Natural killer cell treated with Interleukin-12 subunit alpha and Interleukin-12 subunit beta and Interleukin-15 and Interleukin-18, amount 100 ng/mL, for 72 hours (primary cell): ENCODE results near the gene BEST2. TPM values are rescaled to one million over a fixed set of nuclear protein-coding genes. Genes with fewer than 3 reads are reported as not detected.
"Not testable (repeated sequence)": the region's sequence is repeated elsewhere in the genome, so short reads cannot be mapped to it uniquely, and the experiment has no call there.

Experiments
- ATAC-seq, 2 donors: fragments of 150-1000 bp; cut with Tn5 transposase in 1 of 2; sonication (Bioruptor Pico), chemical (Tn5 transposase) in 1 of 2; 2 replicates each; pipeline ENCODE4 v1.10.0; 2021
- DNase-seq: peaks from one replicate; pipeline ENCODE4 v3.0.0; 2022; ENCODE audit warnings: low spot score
- H3K27ac Mint-ChIP-seq, 2 donors: 1 replicate in 1 of 2; 2 replicates in 1 of 2; pipeline ENCODE4 v1.8.0; 2022; ENCODE audit warnings: mixed read lengths in 2 of 2, mild to moderate bottlenecking in 1 of 2, moderate library complexity in 1 of 2
- H3K27me3 Mint-ChIP-seq, 2 donors: 1 replicate in 1 of 2; 2 replicates in 1 of 2; pipeline ENCODE4 v1.8.0; 2022; ENCODE audit warnings: mixed read lengths in 2 of 2
- H3K36me3 Mint-ChIP-seq: one replicate; pipeline ENCODE4 v1.8.0; 2022; ENCODE audit warnings: mixed read lengths
- H3K4me1 Mint-ChIP-seq, 2 donors: 1 replicate in 1 of 2; 2 replicates in 1 of 2; pipeline ENCODE4 v1.8.0; 2022; ENCODE audit warnings: low read depth in 2 of 2, mixed read lengths in 2 of 2, mild to moderate bottlenecking in 1 of 2
- H3K4me3 Mint-ChIP-seq: one replicate; pipeline ENCODE4 v1.8.0; 2022; ENCODE audit warnings: mixed read lengths
- H3K9me3 Mint-ChIP-seq: 2 replicates; pipeline ENCODE4 v1.8.0; 2022; ENCODE audit warnings: mixed read lengths
- total RNA-seq, 2 donors: library from RNA; stranded (reverse); gene quantifications; one replicate each; pipeline ENCODE4 v1.2.3, GENCODE V29; 2022

BEST2 gene
- not detected for total RNA-seq

DNA sequence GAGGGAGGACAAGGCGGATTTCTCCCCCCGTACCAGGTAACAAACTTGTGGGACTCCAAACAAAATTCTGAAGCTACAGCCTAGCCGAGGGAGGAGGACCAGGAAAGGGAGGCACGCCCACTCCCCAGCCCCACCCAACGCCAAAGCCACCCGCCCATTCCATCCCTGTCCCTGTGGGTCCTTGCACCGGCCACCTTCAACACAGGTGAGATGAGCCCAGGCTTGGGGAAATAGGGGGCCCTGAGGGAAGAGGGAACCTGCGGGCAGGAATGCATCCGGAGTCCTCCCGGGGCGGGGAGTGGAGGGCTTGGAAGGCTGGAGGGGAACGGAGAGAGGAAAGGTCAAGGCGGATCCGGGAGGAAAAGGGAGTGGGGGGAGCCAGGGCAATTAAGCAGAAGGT is at the start of gene BEST2:
TSS of gene BEST2 (plus strand) at position 157 of the 400 bp plus-strand sequence. CDS start 802 bp downstream, outside the sequence.
- no peak within 1 kb of the TSS for H3K4me3 Mint-ChIP-seq
- H3K9me3 Mint-ChIP-seq = no peaks in the 10 kb centered on the region
- peaks cover 8 to 22% of the 10 kb centered on the region in 2 donors for H3K27me3 Mint-ChIP-seq
- DNase-seq = no peak
- H3K27ac Mint-ChIP-seq = no peak within 1 kb of the TSS
- H3K4me1 Mint-ChIP-seq = peaks cover 9 to 11% of the 10 kb centered on the region in 2 donors
- peaks cover 12% of the 10 kb centered on the region for H3K36me3 Mint-ChIP-seq
- no peak for ATAC-seq

DNA sequence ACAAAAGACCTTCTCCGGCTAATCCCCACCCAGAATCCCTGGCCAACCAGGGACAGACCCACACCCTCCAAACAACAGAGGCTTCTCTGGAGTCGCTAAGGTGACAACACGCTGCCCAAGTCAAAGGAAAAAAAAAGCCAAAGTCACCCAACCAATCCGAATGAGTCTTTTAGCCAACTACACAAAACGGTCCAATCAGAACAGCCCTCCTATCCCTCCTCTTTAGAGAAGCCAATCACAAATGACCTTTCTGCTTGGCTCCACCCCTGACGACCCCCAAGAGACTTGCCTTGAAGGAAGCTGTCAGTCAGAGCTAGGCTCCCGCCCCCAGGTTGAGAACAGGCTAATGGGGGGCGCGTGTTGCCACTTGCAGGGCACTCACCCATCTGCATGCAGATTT is 48.5 kb upstream of the BEST2 start:
- DNase-seq (no peak), ATAC-seq (peak in 1 of 2 donors; percentile 33)
- H3K27ac Mint-ChIP-seq = no peak overlapping the region
- H3K27me3 Mint-ChIP-seq = no peaks in the 10 kb centered on the region
- peaks cover 9% of the 10 kb centered on the region for H3K36me3 Mint-ChIP-seq
- H3K4me1 Mint-ChIP-seq = peaks cover 3 to 8% of the 10 kb centered on the region in 2 donors
- no peaks in the 10 kb centered on the region for H3K9me3 Mint-ChIP-seq
- H3K4me3 Mint-ChIP-seq = no peak overlapping the region

DNA sequence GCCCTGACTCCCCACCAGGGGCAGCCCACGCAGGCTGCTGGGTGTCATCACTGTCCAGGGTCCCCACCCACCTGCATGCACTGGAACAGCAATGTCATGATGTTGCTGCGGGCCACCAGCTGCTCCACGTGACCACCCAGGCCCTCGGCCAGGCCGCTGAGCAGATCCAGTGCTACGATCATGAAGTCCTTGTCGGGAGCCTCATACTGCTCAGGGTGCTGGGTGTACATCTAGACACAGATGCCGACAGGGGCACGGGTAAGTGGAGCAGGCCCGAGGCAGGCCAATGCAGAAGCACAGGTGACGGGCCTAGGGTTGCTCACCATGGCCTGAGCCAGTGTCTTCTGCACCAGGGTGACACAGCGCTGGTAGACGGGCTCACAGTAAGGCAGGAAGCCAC is 46.4 kb upstream of the BEST2 start:
- H3K4me1 Mint-ChIP-seq = peaks cover 0 to 3% of the 10 kb centered on the region in 2 donors
- H3K27ac Mint-ChIP-seq = no peak overlapping the region

DNA sequence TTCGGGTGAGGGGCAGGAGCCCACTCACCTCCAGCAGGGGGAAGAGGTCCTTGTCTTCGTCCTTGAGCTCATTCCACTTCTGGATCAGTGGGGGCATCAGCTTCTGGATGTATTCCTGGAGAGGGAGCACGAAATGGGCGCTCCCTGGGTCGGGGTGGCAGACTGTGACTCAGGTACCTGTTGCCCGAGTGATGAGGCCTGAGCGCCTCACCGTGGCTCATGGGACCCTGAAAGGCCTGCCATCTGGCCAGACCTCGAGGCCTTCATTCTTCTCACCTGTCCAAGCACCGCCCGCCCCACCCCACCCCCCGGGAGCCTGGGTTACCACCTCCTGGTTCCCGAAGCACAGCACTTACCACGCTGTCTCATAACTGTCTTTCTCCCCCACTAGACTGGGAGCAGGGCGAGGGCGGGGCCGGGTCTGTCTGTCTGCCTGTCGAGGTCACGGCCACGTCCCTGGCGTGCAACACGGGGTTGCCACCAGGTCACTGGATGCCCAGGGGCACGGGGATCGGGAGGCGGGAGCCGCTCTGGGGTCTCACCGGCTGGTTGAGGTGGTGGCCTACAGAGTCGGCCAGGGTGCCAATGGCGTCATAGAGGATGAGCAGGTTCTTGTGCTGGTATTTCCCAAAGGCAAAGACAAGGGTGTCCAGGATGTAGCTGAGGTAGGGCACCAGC is 45.8 kb upstream of the BEST2 start:
- Mint-ChIP-seq H3K4me1 (peaks cover 0 to 3% of the 10 kb centered on the region in 2 donors), H3K27ac (no peak overlapping the region), H3K27me3 (no peaks in the 10 kb centered on the region), H3K9me3 (no peaks in the 10 kb centered on the region), H3K4me3 (no peak overlapping the region), H3K36me3 (peaks cover 5% of the 10 kb centered on the region)
- peak in 1 of 2 donors; percentile 15 for ATAC-seq
- no peak for DNase-seq

More for the DNA sequence above, 46.4 kb upstream of the BEST2 start:
- DNase-seq (no peak), ATAC-seq (peak; percentile 15 to 29)
- Mint-ChIP-seq H3K27me3 (no peaks in the 10 kb centered on the region), H3K4me3 (no peak overlapping the region), H3K36me3 (peaks cover 5% of the 10 kb centered on the region), H3K9me3 (no peaks in the 10 kb centered on the region)

DNA sequence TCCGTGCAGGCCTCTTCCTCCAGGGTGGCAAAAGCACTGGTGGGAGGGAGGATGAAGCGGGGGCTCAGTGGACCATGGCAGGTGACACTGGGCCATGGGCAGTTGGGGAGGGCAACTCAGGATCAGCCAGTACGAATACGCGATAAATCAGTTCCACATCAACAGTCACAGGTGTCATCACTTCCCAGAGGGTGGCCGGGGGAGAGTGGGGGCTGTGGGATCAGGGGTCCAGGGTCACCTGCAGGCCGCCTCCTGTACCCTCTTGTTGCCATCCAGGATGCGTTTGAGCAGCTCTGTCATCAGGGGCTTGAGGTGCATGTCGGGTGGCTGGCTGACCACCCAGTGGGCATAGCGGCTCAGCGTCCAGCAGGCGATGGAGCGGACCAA is 45.3 kb upstream of the BEST2 start:
- ATAC-seq = no peak
- Mint-ChIP-seq H3K4me1 (peaks cover 0 to 3% of the 10 kb centered on the region in 2 donors), H3K4me3 (no peak overlapping the region), H3K27ac (no peak overlapping the region), H3K27me3 (no peaks in the 10 kb centered on the region), H3K9me3 (no peaks in the 10 kb centered on the region), H3K36me3 (peaks cover 5% of the 10 kb centered on the region)
- no peak for DNase-seq

DNA sequence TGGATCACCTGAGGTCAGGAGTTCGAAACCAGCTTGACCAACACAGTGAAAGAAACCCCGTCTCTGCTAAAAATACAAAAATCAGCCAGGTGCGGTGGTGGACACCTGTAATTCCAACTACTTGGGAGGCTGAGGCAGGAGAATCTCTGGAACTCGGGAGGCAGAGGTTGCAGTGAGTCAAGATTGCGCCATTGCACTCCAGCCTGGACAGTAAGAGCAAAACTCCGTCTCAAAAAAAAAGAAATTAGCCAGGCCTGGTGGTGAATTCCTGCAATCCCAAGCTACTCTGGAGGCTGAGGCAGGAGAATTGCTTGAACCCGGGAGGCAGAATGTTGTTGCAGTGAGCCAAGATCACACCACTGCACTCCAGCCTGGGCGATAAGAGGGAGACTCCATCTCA is 43.0 kb upstream of the BEST2 start:
- DNase-seq (no peak), ATAC-seq (no peak)
- no peak overlapping the region for H3K27ac Mint-ChIP-seq
- H3K4me1 Mint-ChIP-seq = peaks cover 0 to 5% of the 10 kb centered on the region in 2 donors
- H3K4me3 Mint-ChIP-seq = no peak overlapping the region
- H3K27me3 Mint-ChIP-seq = no peaks in the 10 kb centered on the region
- no peaks in the 10 kb centered on the region for H3K36me3 Mint-ChIP-seq
- no peaks in the 10 kb centered on the region for H3K9me3 Mint-ChIP-seq

DNA sequence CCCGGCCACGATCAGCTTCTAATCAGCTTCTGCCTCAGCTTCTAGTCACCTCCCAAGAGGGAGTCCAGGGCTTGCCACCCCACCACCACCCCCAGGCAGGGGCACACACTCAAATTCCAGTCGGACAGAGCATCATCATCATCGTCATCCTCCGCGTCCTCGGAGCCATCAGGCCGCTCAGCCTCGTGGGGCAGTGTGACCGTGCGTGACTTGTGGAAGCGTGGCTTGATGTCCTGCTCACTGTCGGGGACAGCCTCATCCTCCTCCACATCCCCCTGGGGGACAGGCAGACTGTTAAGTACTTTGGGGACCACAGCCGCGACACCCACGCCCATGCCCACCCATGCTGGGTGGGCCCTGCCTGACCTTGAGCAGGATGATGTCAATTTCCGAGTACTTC is 40.4 kb upstream of the BEST2 start:
- Mint-ChIP-seq H3K27me3 (no peaks in the 10 kb centered on the region), H3K36me3 (no peaks in the 10 kb centered on the region), H3K4me1 (peaks cover 0 to 5% of the 10 kb centered on the region in 2 donors), H3K27ac (no peak overlapping the region), H3K4me3 (no peak overlapping the region), H3K9me3 (no peaks in the 10 kb centered on the region)
- DNase-seq (no peak), ATAC-seq (no peak)

DNA sequence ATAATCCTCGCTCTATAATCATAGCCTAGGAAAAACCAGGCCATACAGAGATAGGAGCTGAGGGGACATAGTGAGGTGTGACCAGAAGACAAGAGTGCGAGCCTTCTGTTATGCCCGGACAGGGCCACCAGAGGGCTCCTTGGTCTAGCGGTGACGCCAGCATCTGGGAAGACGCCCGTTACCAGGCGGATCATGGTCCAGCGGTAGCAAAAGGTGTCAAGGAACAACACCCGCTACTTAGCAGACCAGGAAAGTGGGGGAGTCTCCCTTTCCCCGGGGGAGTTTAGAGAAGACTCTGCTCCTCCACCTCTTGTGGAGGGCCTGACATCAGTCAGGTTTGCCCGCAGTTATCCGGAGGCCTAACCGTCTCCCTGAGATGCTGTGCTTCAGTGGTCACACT is 39.5 kb upstream of the BEST2 start:
- not testable (repeated sequence) for ATAC-seq, H3K4me3 Mint-ChIP-seq, H3K27ac Mint-ChIP-seq, DNase-seq, H3K36me3 Mint-ChIP-seq, H3K27me3 Mint-ChIP-seq, H3K9me3 Mint-ChIP-seq
- H3K4me1 Mint-ChIP-seq = peaks cover 0 to 11% of the 10 kb centered on the region in 2 donors

DNA sequence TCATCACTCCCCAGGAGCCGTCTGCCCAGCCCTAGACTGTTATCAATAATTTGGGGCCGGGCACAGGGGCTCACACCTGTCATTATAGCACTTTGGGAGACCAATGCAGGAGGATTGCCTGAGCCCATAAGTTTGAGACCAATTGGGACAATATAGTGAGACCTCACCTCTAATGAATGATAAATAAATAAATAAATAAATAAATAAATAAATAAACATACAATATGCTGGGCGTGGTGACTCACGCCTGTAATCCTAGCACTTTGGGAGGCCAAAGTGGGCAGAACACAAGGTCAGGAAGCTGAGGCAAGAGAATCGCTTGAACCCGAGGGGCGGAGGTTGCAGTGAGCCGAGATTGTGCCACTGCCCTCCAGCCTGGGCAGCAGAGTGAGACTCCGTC is 38.3 kb upstream of the BEST2 start:
- not testable (repeated sequence) for H3K27me3 Mint-ChIP-seq, H3K9me3 Mint-ChIP-seq, H3K27ac Mint-ChIP-seq, H3K36me3 Mint-ChIP-seq, H3K4me3 Mint-ChIP-seq, DNase-seq
- peaks cover 0 to 11% of the 10 kb centered on the region in 2 donors for H3K4me1 Mint-ChIP-seq
- ATAC-seq = peak in 1 of 2 donors; percentile 21

DNA sequence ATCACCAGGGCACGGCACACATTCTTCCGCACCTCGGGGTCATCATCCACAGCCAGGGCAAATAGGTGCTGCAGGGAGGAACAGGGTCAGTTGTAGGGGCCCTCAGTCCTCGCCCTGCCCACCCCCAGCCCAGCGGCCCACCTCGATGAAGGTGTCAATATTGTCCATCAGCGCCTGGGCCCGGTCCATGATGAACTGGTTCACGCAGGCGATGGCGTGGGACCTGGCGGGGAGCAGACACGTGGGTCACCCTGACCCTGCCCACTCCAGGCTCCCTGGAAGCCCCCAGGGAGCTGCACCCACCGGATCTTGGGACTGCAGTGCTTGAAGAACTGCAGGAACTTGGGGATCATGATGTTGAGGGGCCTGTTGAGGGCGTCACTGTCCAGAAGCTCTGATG is 36.5 kb upstream of the BEST2 start:
- H3K27me3 Mint-ChIP-seq = no peaks in the 10 kb centered on the region
- H3K27ac Mint-ChIP-seq = no peak overlapping the region
- H3K4me1 Mint-ChIP-seq = peaks cover 8 to 16% of the 10 kb centered on the region in 2 donors
- DNase-seq = no peak
- H3K36me3 Mint-ChIP-seq = no peaks in the 10 kb centered on the region
- no peak for ATAC-seq
- no peak overlapping the region for H3K4me3 Mint-ChIP-seq
- no peaks in the 10 kb centered on the region for H3K9me3 Mint-ChIP-seq

DNA sequence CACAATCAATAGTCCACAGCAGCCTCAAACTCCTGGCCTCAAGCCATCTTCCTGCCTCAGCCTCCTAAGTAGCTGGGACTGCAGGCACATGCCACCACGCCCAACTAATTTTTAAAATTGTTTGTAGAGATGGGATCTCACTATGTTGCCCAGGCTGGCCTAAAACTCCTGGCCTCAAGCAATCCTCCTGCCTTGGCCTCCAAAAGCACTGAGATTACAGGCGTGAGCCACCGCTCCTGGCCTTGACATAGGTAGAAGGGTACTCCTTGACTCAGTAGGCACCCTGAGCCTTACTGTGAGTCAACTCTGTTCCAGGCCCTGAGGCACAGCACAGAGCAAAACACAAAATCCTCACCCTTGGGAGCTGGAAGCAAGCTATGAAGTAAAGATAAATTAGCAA is 35.7 kb upstream of the BEST2 start:
- Mint-ChIP-seq H3K27me3 (no peaks in the 10 kb centered on the region), H3K4me1 (peaks cover 14 to 22% of the 10 kb centered on the region in 2 donors), H3K4me3 (no peak overlapping the region), H3K9me3 (no peaks in the 10 kb centered on the region), H3K27ac (peak overlapping the region in 1 of 2 donors; percentile 59), H3K36me3 (no peaks in the 10 kb centered on the region)
- DNase-seq = no peak
- no peak for ATAC-seq

DNA sequence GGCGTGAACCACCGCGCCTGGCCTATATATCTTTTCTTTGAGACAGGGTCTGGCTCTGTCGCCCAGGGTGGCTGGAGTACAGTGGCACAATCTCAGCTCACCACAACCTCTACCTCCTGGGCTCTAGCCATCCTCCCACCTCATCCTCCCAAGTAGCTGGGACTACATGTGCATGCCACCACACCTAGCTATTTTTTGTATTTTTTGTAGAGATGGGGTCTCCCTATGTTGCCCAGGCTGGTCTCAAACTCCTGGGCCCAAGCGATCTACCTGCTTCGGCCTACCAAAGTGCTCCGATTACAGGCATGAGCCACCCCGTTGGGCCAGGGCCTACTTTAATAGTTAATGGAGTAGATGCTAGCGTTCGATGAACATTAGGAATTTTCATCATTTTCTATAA is 31.3 kb upstream of the BEST2 start:
- DNase-seq (no peak), ATAC-seq (no peak)
- Mint-ChIP-seq H3K27me3 (no peaks in the 10 kb centered on the region), H3K4me3 (peak overlapping the region; percentile 81), H3K36me3 (peaks cover 8% of the 10 kb centered on the region), H3K27ac (peak overlapping the region; percentile 31 to 70), H3K9me3 (no peaks in the 10 kb centered on the region), H3K4me1 (peaks cover 42 to 43% of the 10 kb centered on the region in 2 donors)

DNA sequence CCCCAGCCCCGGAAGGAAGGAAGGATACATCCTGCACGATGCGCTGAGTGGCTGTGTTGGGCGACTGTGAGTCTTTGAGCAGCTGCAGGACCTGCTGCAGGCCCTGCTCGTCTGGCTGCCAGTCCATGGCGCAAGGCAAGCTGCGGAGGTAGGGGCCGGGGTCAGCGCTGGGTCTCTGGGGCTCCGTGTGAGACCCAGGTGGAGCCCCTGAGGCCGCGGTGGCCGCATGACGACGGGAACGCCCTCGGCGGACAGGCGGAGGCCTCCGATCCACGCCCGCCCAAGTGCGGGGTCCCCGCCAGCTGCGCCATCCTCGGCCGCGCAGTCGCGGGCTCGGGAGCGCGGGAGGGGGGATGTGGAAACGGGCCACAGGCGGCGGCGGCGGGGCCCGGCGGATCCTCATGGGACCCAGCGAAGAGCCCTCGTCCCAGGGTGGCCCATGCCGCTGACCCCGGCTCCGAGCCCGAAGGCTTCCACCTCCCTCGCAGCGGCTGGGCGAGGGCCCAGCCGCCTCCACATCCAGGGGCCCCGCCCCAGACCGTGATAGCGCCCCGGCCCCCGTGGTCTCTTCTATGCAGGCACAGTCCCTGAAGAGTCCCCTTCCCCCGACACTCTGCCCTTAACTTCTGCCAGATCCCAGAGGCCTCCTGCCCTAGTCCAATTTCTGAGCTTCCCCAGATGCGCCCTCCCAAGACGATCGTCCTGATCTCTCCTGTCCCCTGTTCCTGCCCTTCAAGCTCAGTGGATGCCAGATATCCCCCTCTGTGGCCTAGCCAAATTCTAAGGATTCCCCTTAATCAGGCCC is 30.5 kb upstream of the BEST2 start:
- DNase-seq (no peak), ATAC-seq (no peak)
- H3K27me3 Mint-ChIP-seq = no peaks in the 10 kb centered on the region
- peak overlapping the region; percentile 94 to 97 for H3K27ac Mint-ChIP-seq
- peak overlapping the region; percentile 99 for H3K4me3 Mint-ChIP-seq
- H3K4me1 Mint-ChIP-seq = peaks cover 42 to 43% of the 10 kb centered on the region in 2 donors
- peaks cover 8% of the 10 kb centered on the region for H3K36me3 Mint-ChIP-seq
- H3K9me3 Mint-ChIP-seq = no peaks in the 10 kb centered on the region
